ENCODE results near the gene KIF13A. TPM values are rescaled to one million over a fixed set of nuclear protein-coding genes. Genes with fewer than 3 reads are reported as not detected.
A peak's percentile ranks its signal among the peaks of the same experiment; 100 is the strongest.

The KIF13A gene
- total and polyA plus RNA-seq, 4 donors, result 14.2 to 97.4 (median 31.7) TPM

GRCh38 chr6:17785094-17785787 is 202.2 kb downstream of the KIF13A start:
- 91 to 94% methylated on average over 7 of the region's 7 CpGs for WGBS, 2 donors
- no peak overlapping the region for H3K27ac ChIP-seq (ENCODE audit: low read depth in 1 of 2, low read length in 1 of 2)
- H3K4me3 ChIP-seq, result no peak overlapping the region
- no peaks in the 10 kb centered on the region for H3K27me3 ChIP-seq (ENCODE audit: control insufficient read depth in 3 of 3, insufficient read depth in 3 of 3, low read length in 2 of 3)
- H3K9me3 ChIP-seq (ENCODE audit: control insufficient read depth in 4 of 4, insufficient read depth in 3 of 4, low read length in 3 of 4), result no peaks in the 10 kb centered on the region
- H3K36me3 ChIP-seq (ENCODE audit: control insufficient read depth in 4 of 4, insufficient read depth in 4 of 4, low read length in 4 of 4), result peaks cover 32 to 43% (median 39%) of the 10 kb centered on the region in 4 donors
- no peak overlapping the region for H3K9ac ChIP-seq (ENCODE audit: insufficient read depth in 1 of 2, low read length in 2 of 2)
- DNase-seq (no peak), ATAC-seq (ENCODE audit: insufficient read depth, low FRiP score) (no peak)
- no peak for TF ChIP-seq CTCF (IDR thresholded peaks at IDR 0.05; ENCODE audit: control extremely low read depth, extremely low read depth)
- H3K4me1 ChIP-seq (ENCODE audit: control insufficient read depth in 5 of 5, insufficient read depth in 5 of 5, low read length in 5 of 5), result no peaks in the 10 kb centered on the region

GRCh38 chr6:17780061-17780460 is 207.4 kb downstream of the KIF13A start:
- TF ChIP-seq CTCF (IDR thresholded peaks at IDR 0.05; ENCODE audit: control extremely low read depth, extremely low read depth), result no peak
- Histone ChIP-seq H3K27me3 (ENCODE audit: control insufficient read depth in 3 of 3, insufficient read depth in 3 of 3, low read length in 2 of 3) (no peaks in the 10 kb centered on the region), H3K36me3 (ENCODE audit: control insufficient read depth in 4 of 4, insufficient read depth in 4 of 4, low read length in 4 of 4) (peaks cover 23 to 42% (median 36%) of the 10 kb centered on the region in 4 donors), H3K27ac (ENCODE audit: low read depth in 1 of 2, low read length in 1 of 2) (no peak overlapping the region), H3K9ac (ENCODE audit: insufficient read depth in 1 of 2, low read length in 2 of 2) (peak overlapping the region in 1 of 2 donors; percentile 11), H3K4me3 (no peak overlapping the region), H3K9me3 (ENCODE audit: control insufficient read depth in 4 of 4, insufficient read depth in 3 of 4, low read length in 3 of 4) (no peaks in the 10 kb centered on the region), H3K4me1 (ENCODE audit: control insufficient read depth in 5 of 5, insufficient read depth in 5 of 5, low read length in 5 of 5) (no peaks in the 10 kb centered on the region)
- DNase-seq, result no peak
- 91 to 96% methylated on average over 2 of the region's 2 CpGs for WGBS, 2 donors
- no peak for ATAC-seq (ENCODE audit: insufficient read depth, low FRiP score)

GRCh38 chr6:17771609-17772008 is 215.8 kb downstream of the KIF13A start:
- H3K36me3 ChIP-seq (ENCODE audit: control insufficient read depth in 4 of 4, insufficient read depth in 4 of 4, low read length in 4 of 4), result peaks cover 16 to 27% (median 22%) of the 10 kb centered on the region in 4 donors
- ATAC-seq (ENCODE audit: insufficient read depth, low FRiP score) (no peak), DNase-seq (no peak)
- H3K27ac ChIP-seq (ENCODE audit: low read depth in 1 of 2, low read length in 1 of 2), result no peak overlapping the region
- H3K4me1 ChIP-seq (ENCODE audit: control insufficient read depth in 5 of 5, insufficient read depth in 5 of 5, low read length in 5 of 5), result no peaks in the 10 kb centered on the region
- TF ChIP-seq CTCF (IDR thresholded peaks at IDR 0.05; ENCODE audit: control extremely low read depth, extremely low read depth), result no peak
- no peaks in the 10 kb centered on the region for H3K27me3 ChIP-seq (ENCODE audit: control insufficient read depth in 3 of 3, insufficient read depth in 3 of 3, low read length in 2 of 3)
- peaks cover 0 to 1% (median 0%) of the 10 kb centered on the region in 4 donors for H3K9me3 ChIP-seq (ENCODE audit: control insufficient read depth in 4 of 4, insufficient read depth in 3 of 4, low read length in 3 of 4)
- no peak overlapping the region for H3K4me3 ChIP-seq
- H3K9ac ChIP-seq (ENCODE audit: insufficient read depth in 1 of 2, low read length in 2 of 2), result no peak overlapping the region
- WGBS, 2 donors, result 63 to 76% methylated on average over 3 of the region's 3 CpGs
